ENCODE measurements around the gene GLRB. TPM values are rescaled to one million over a fixed set of nuclear protein-coding genes. Genes with fewer than 3 reads are reported as not detected.

Gene GLRB
- total RNA-seq, 4 donors from 2014 or later, result 2.3 to 7.7 (median 5.9) TPM

DNA sequence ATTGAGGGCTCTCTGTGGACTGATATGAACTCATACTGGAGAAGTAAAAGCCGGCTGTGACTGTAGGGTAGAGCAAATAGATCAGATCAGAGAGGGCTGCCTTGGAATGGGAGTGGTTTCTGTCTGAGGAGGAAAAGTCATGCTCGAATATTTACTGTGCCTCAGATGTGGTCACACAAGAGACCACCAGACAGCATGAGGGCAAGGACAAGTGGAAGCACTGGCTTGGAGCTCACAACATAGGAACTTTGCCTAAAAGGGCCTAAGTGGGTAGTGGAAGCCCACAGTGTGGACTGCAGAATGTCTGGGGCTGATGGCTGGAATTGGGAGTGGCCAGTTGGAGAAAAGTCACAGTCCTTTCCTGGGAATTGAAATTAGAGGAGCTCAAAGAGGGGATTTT is 19.8 kb downstream of the GLRB start:
- TF ChIP-seq CTCF (IDR thresholded peaks at IDR 0.05; ENCODE audit: low read depth), result no peak

DNA sequence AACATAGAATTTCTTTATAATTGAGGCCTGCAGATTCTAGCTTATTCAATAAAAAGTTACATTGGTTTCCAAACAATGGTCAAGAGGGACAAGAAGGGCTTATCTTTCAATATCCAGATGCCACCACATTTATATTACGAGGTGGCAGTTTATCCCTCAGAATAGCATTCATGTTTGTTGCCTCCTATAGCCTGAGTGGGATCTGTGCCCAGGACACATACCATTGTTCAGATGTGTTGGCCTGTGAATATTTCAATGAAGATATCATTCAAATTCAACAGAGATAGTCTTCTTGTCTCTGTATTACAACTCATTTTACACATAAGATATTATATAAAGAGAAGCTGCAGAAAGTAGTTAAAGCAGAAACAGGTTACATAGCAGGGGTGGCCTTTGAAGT is 20.5 kb downstream of the GLRB start:
- no peak for TF ChIP-seq CTCF (IDR thresholded peaks at IDR 0.05; ENCODE audit: low read depth)

DNA sequence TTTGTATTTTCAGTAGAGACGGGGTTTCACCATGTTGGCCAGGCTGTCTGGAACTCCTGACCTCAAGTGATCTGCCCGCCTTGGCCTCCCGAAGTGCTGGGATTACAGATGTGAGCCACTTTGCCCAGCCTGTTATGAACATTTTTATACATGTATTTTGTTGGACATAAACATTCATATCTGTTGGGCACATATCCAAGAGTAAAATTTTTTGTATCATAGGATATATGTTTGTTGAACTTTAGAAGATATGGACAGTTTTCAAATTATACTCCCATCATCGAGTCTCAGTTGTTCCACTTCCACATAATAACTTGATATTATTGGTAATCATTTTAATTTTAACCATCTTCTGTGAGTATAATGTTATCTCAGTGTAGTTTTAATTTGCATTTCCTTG is 23.6 kb downstream of the GLRB start:
- no peak for TF ChIP-seq CTCF (IDR thresholded peaks at IDR 0.05; ENCODE audit: low read depth)

GRCh38 chr4:157104541-157104940 is 28.6 kb downstream of the GLRB start:
- no peak for TF ChIP-seq CTCF (IDR thresholded peaks at IDR 0.05; ENCODE audit: low read depth)

- TF ChIP-seq CTCF (IDR thresholded peaks at IDR 0.05; ENCODE audit: low read depth), result no peak
These were observed 38.7 kb downstream of the GLRB start for GRCh38 chr4:157114671-157115070.

- no peak for TF ChIP-seq CTCF (IDR thresholded peaks at IDR 0.05; ENCODE audit: low read depth)
These were observed 39.8 kb downstream of the GLRB start for GRCh38 chr4:157115613-157116335.

- TF ChIP-seq CTCF (IDR thresholded peaks at IDR 0.05; ENCODE audit: low read depth), result no peak
These were observed 45.5 kb downstream of the GLRB start for GRCh38 chr4:157121401-157121800.
